Panc1 (cell line): Measurements from ENCODE around the gene METTL22.

Source experiments
- REST ChIP-seq, 2 experiments: IDR thresholded peaks; 2 replicates each; pipeline ENCODE4 v1.6.1; 2011 to 2012; ENCODE audit warnings: low read depth in 2 of 2, control low read depth in 1 of 2, low read length in 1 of 2, mild to moderate bottlenecking in 1 of 2, moderate library complexity in 1 of 2; ENCODE audit not compliant: insufficient read depth in 1 of 2
- TF ChIP-seq, protein P1 (sequence below): fragments of 450-650 bp; IDR thresholded peaks from 2 replicates; pipeline ENCODE4 v1.5.1; 2017; ENCODE audit warnings: mild to moderate bottlenecking

DNA sequence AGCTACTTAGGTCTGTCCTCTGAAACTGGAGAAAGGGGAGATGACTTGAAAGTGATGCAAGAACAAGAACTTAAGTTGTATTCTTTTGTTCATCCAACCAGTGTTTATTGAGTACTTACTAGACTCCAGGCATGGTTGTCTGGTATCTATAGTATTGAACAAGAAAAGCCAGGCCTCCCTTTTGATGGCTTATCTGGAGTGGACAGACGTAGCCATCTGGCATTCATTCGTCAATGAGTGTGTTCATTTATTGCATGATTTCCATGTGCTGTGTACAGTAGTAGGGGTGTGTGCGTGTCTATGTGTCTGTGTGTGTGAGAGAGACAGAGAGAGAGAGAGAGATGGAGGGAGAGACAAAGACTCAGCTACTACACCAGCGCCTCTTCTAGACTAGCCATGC, 62.1 kb downstream of the METTL22 start:
- TF ChIP-seq, protein P1, sequence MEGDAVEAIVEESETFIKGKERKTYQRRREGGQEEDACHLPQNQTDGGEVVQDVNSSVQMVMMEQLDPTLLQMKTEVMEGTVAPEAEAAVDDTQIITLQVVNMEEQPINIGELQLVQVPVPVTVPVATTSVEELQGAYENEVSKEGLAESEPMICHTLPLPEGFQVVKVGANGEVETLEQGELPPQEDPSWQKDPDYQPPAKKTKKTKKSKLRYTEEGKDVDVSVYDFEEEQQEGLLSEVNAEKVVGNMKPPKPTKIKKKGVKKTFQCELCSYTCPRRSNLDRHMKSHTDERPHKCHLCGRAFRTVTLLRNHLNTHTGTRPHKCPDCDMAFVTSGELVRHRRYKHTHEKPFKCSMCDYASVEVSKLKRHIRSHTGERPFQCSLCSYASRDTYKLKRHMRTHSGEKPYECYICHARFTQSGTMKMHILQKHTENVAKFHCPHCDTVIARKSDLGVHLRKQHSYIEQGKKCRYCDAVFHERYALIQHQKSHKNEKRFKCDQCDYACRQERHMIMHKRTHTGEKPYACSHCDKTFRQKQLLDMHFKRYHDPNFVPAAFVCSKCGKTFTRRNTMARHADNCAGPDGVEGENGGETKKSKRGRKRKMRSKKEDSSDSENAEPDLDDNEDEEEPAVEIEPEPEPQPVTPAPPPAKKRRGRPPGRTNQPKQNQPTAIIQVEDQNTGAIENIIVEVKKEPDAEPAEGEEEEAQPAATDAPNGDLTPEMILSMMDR, result no peak
- no peak for TF ChIP-seq REST (IDR thresholded peaks at IDR 0.05; ENCODE audit: insufficient read depth in 1 of 2, low read depth in 2 of 2, low read length in 1 of 2)
